ENCODE results near the gene XYLT1. TPM values are rescaled to one million over a fixed set of nuclear protein-coding genes. Genes with fewer than 3 reads are reported as not detected.
"Not testable (repeated sequence)": the region's sequence is repeated elsewhere in the genome, so short reads cannot be mapped to it uniquely, and the experiment has no call there.

XYLT1 gene
- total and polyA plus RNA-seq, 7 donors, result 0.67 to 2.5 (median 1.7) TPM

DNA sequence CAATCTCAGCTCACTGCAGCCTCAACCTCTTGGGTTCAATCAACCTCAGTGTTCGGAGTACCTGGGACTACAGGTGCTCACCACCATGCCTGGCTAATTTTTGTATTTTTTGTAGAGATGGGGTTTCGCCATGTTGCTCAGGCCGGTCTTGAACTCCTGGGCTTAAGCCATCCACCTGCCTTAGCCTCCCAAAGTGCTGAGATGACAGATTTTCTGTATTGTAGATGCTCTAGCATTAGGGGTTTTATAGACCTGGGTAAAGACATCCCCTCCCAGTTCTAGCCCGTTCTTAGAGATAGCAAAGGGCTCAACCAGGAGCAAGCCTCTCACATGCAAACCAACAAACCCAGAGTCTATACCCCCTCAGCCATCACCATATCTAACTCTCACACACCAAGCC lies 57.3 kb downstream of the XYLT1 start:
- H3K36me3 ChIP-seq (ENCODE audit: insufficient read depth in 1 of 2, low read depth in 1 of 2), result no peaks in the 10 kb centered on the region
- TF ChIP-seq, protein P1, sequence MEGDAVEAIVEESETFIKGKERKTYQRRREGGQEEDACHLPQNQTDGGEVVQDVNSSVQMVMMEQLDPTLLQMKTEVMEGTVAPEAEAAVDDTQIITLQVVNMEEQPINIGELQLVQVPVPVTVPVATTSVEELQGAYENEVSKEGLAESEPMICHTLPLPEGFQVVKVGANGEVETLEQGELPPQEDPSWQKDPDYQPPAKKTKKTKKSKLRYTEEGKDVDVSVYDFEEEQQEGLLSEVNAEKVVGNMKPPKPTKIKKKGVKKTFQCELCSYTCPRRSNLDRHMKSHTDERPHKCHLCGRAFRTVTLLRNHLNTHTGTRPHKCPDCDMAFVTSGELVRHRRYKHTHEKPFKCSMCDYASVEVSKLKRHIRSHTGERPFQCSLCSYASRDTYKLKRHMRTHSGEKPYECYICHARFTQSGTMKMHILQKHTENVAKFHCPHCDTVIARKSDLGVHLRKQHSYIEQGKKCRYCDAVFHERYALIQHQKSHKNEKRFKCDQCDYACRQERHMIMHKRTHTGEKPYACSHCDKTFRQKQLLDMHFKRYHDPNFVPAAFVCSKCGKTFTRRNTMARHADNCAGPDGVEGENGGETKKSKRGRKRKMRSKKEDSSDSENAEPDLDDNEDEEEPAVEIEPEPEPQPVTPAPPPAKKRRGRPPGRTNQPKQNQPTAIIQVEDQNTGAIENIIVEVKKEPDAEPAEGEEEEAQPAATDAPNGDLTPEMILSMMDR (IDR thresholded peaks at IDR 0.05), result no peak
- H3K4me1 ChIP-seq, result no peaks in the 10 kb centered on the region
- 93 to 98% (median 96%) methylated on average over 4 of the region's 4 CpGs for WGBS, 3 donors
- intact Hi-C loops (cut with DNase I), result no loop called here
- DNase-seq, result no peak
- no peak overlapping the region for H3K27ac ChIP-seq
- ATAC-seq, result no peak
- H3K9me3 ChIP-seq, result no peaks in the 10 kb centered on the region
- H3K4me3 ChIP-seq, result no peak overlapping the region
- peaks cover 0 to 2% (median 0%) of the 10 kb centered on the region in 3 donors for H3K27me3 ChIP-seq (ENCODE audit: insufficient read depth in 3 of 3, low read length in 2 of 3)

DNA sequence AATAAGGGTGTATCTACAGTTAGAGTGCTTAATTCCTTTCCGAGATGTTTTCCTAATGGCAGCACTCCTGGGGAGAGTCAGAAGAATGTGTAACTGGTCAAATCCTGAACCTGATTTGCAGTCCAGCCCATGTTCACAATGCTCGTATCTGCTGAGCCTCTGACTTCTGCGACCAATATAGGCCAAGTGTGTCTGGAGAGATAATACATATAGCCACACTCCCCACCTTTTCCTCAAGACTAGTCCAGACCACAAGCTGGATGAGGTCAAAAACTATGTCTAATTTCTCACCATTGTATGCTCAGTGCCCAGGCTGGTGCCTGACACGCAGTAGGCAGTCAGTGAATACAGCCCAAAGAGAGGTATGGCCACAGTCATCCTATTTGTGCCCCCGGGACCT lies 58.0 kb downstream of the XYLT1 start:
- H3K27me3 ChIP-seq (ENCODE audit: insufficient read depth in 3 of 3, low read length in 2 of 3), result peaks cover 0 to 2% (median 0%) of the 10 kb centered on the region in 3 donors
- DNase-seq (no peak), ATAC-seq (no peak)
- H3K4me1 ChIP-seq, result no peaks in the 10 kb centered on the region
- TF ChIP-seq, protein P1 (IDR thresholded peaks at IDR 0.05), result no peak
- H3K4me3 ChIP-seq, result no peak overlapping the region
- WGBS, 3 donors, result 95 to 96% (median 96%) methylated on average over 5 of the region's 5 CpGs
- intact Hi-C loops (cut with DNase I), result no loop called here
- H3K36me3 ChIP-seq (ENCODE audit: insufficient read depth in 1 of 2, low read depth in 1 of 2), result no peaks in the 10 kb centered on the region
- no peaks in the 10 kb centered on the region for H3K9me3 ChIP-seq
- no peak overlapping the region for H3K27ac ChIP-seq

DNA sequence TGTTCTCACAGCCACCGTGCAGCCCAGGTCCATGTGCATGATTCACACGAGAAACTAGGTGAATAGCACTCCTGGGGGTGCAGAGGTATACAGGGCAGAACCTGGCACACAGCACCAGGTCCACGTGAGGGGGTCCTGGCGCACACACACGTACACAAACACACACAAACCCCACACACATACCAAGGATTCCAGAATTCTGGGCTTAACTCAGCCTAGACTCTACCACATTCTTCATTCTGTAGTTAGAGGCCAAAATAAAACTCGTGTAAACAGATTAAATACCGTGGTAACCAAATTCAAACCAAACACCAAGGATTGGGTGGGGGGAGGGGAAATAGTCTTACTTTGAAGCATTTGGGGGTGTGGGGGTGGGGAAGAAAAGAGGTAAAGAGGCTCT lies 58.5 kb downstream of the XYLT1 start:
- TF ChIP-seq, protein P1 (IDR thresholded peaks at IDR 0.05), result no peak
- no peak for ATAC-seq

DNA sequence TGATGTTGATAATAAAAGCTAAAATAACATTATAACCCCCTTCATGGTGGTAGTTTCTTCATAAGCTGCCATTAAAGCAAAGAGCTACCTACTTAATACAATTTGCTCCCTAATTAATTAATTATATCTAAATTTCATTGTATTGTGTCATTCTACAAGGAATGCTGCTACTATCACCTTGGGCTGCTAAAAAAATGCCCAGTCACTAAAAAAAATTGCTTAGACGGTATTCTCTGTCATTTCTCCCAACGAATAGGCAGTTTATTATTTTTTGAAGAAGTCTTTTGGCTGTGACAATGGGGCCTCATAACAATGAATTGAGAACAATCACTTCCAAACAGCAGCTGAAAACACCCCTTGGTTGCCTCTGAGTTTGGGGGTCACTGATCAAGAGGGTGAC lies 59.5 kb downstream of the XYLT1 start:
- Histone ChIP-seq H3K27me3 (ENCODE audit: insufficient read depth in 3 of 3, low read length in 2 of 3) (peaks cover 0 to 2% (median 0%) of the 10 kb centered on the region in 3 donors), H3K4me3 (no peak overlapping the region), H3K27ac (no peak overlapping the region), H3K4me1 (no peaks in the 10 kb centered on the region), H3K9me3 (no peaks in the 10 kb centered on the region), H3K36me3 (ENCODE audit: insufficient read depth in 1 of 2, low read depth in 1 of 2) (no peaks in the 10 kb centered on the region)
- intact Hi-C loops (cut with DNase I), result no loop called here
- TF ChIP-seq, protein P1 (IDR thresholded peaks at IDR 0.05), result no peak
- WGBS, 3 donors, result 86 to 94% (median 90%) methylated on average over 2 of the region's 2 CpGs
- no peak for DNase-seq
- no peak for ATAC-seq

More for the DNA sequence above, 58.5 kb downstream of the XYLT1 start:
- no peaks in the 10 kb centered on the region for H3K9me3 ChIP-seq
- intact Hi-C loops (cut with DNase I), result no loop called here
- no peaks in the 10 kb centered on the region for H3K36me3 ChIP-seq (ENCODE audit: insufficient read depth in 1 of 2, low read depth in 1 of 2)
- H3K27ac ChIP-seq, result no peak overlapping the region
- H3K27me3 ChIP-seq (ENCODE audit: insufficient read depth in 3 of 3, low read length in 2 of 3), result peaks cover 0 to 2% (median 0%) of the 10 kb centered on the region in 3 donors
- WGBS, 3 donors, result 58 to 80% (median 67%) methylated on average over 7 of the region's 7 CpGs
- no peak for DNase-seq
- no peak overlapping the region for H3K4me3 ChIP-seq
- no peaks in the 10 kb centered on the region for H3K4me1 ChIP-seq

DNA sequence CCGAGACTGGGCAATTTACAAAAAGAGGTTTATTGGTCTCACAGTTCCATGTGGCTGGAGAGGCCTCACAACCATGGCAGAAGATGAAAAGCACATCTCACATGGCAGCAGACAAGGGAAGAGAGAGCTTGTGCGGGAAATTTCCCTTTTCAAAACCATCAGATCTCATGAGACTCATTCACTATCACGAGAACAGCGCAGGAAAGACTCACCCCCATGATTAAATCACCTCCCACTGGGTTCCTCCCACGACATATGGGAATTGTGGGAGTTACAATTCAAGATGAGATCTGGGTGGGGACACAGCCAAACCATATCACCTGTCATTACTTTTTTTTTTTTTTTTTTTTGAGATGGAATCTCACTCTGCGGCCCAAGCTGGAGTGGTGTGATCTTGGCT lies 60.4 kb downstream of the XYLT1 start:
- DNase-seq; intact Hi-C loops (cut with DNase I); H3K27me3 ChIP-seq (ENCODE audit: insufficient read depth in 3 of 3, low read length in 2 of 3); ATAC-seq; H3K4me1 ChIP-seq; H3K4me3 ChIP-seq; H3K9me3 ChIP-seq; H3K36me3 ChIP-seq (ENCODE audit: insufficient read depth in 1 of 2, low read depth in 1 of 2); H3K27ac ChIP-seq: not testable (repeated sequence)
- WGBS, 3 donors, result 86 to 91% (median 88%) methylated on average over 6 of the region's 6 CpGs

Data from psoas muscle (tissue), 8 donors.